ENCODE data around the gene FAM184A.
"Not testable (repeated sequence)": the region's sequence is repeated elsewhere in the genome, so short reads cannot be mapped to it uniquely, and the experiment has no call there.

Gene FAM184A

DNA sequence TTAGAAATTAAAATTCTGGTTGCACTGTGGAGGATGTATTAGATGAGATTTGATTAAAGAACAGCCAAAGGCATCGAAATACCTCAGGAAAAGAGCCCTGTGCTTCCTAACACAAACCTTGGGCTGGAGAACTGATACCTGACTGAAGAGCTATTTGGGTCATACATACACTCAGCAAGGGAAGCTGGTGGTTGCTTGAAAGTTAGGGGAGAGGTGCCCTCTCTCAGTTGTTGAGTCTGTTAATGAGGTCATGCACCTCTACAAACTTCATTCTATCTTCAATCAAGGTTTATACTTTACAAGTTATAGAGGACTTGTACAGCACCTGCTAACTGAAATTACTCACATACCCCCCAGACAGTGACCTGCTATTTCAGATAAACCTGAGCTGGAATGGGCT, 25.5 kb downstream of the FAM184A start:
- DNase-seq = no peak

GRCh38 chr6:119052292-119052889, 26.1 kb downstream of the FAM184A start:
- no peak for DNase-seq

DNA sequence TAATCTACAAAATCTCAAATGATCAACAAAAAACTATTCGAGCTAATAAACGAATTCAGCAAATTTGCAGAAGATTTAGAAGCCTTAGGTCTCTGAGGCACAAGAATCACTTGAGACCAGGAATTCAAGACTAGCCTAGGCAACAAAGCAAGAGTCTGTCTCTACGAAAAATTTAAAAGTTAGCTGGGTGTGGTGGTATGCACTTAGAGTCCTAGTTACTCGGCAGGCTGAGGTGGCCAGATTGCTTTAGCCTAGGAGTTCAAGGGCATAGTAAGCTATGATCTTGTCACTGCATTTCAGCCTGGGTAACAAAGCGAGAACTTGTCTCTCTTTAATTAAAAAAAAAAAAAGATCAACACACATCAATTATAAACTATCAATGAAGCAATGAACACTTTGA, 34.2 kb downstream of the FAM184A start:
- DNase-seq = no peak

- no peak for DNase-seq
Observed at GRCh38 chr6:119043783-119044182, 34.7 kb downstream of the FAM184A start.

GRCh38 chr6:119043265-119043664, 35.2 kb downstream of the FAM184A start:
- DNase-seq = no peak

GRCh38 chr6:119040636-119041035, 37.8 kb downstream of the FAM184A start:
- no peak for DNase-seq

DNA sequence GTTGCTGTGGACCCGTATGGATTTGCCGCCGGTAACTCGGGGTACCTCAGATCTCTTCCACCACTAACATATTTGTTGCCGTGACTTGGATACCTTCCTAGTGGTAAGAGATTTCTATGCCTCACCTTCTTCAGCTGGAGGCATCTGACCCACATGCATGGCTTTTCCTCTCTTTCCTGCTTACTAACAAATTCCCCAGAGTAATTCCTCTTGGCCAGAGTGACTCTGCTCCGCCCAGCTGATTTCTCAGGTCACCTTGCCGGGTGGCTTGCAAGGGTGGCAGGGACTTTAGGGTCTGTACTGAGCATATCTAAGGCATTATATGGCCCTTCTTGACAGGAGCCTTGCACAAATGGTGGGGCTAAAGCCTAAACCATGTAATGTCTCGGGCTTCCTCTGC, 38.2 kb downstream of the FAM184A start:
- no peak for DNase-seq

- DNase-seq = peak in 1 of 2 experiments; percentile 46
Observed at GRCh38 chr6:119037941-119038623, 40.4 kb downstream of the FAM184A start.

DNA sequence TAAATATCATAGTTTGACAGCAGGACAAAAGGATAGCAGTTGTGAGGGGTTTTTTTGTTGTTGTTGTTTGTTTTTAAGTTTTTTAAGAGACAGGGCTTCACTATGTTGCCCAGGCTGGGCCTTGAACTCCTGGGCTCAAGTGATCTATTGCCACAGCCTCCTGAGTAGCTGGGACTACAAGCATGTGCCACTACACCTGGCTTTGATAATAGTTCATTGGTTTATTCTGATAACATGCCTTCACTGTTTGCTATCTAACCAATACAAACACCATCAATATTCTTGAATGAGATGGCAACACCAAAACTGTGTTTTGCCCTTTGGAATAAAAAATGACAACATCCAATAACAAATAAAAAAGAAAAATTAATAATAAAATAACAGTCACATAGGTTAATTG, 41.2 kb downstream of the FAM184A start:
- no peak for DNase-seq

- no peak for DNase-seq
Observed at GRCh38 chr6:119036081-119036480, 42.4 kb downstream of the FAM184A start.

- peak in 1 of 2 experiments; percentile 21 for DNase-seq
Observed at GRCh38 chr6:119035459-119035858, 43.0 kb downstream of the FAM184A start.

DNA sequence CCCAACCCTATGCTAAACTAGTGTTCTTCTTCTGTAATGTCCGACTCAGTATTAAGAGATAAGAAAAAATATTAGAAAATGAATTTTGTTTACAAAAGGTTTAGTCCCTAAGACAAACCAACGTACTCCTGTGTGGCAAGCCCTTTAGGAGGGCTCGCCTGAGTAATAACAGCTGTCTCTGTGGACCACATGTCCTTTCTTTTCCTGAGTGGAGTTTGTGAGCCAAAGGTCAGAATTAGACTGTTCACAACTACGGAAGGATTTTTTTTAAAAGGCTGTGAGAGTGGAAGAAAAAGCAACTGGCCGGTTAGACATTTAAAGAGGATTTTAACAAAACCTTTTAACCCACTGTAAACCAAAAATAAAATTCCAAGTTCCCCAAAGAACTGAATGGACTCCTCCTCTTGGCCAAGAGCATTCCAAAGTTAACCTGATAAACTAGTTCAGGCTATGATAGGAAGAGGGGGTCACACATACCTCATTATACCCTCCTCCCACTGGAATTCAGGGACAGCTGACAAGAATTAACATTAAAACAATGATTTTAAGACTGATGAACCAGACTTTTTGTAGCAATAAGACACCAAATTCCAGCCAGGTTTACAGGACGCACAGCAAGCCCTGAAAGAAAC, 43.5 kb downstream of the FAM184A start:
- DNase-seq = peak in 1 of 2 experiments; percentile 47

DNA sequence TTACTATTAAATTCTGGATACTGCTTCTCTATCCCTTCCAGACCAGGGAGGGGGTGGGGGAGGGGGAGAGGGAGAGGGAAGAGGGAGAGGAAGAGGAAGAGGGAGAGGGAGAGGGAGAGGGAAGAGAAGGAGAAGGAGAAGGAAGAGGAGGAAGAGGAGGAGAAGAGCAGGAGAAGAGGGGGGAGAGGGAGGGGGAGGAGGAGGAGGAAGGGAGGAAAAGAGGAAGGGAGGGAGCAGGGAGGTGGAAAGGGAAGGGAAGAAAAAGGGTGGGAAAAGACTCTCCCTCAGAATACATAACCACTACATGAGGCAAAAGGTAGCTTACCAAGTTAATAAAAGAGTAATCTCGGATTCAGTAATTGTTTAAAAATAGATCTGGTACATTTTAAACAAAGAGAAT, 46.0 kb downstream of the FAM184A start:
- DNase-seq = no peak

GRCh38 chr6:119030759-119031158, 47.7 kb downstream of the FAM184A start:
- no peak for DNase-seq

- peak in 1 of 2 experiments; percentile 39 for DNase-seq
Observed at GRCh38 chr6:119028091-119028490, 50.4 kb downstream of the FAM184A start.

DNA sequence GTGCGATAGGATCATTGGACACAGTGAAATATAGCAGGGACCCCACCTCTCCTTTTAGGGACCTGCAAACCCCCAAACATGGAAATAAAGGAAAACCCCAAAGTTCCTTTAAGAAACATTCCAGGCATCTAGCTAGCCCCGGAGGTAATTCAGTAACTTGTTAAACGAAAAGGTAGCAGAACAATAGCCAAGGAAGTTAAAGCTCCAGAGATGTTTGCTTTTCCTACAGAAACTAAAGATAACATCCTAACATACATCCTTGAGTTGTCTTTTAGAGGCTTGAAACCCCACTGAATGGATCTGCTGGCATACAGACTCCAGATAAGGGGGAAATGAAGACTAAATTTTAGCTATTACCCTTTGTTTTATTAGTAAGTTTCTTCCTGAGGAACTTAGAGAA, 51.0 kb downstream of the FAM184A start:
- DNase-seq = no peak

DNA sequence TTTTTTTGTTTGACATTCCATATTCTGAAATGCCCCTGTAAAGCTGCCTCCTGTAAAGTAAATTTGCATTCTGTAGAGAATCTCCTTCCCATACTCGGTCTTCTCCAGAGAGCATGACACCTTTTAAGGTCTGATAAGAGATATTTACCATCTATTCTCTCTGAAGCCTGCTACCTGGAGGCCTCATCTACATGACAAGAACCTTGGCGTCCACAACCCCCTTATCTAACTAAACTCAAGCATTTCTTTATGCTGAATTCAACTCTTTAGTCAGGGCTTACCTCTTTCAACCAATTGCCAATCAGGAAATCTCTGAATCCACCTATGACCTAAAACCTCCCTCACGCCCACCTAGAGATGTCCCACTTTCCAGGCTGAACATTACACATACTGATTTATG, 51.6 kb downstream of the FAM184A start:
- DNase-seq = no peak

GRCh38 chr6:119025793-119026192, 52.7 kb downstream of the FAM184A start:
- DNase-seq = no peak

DNA sequence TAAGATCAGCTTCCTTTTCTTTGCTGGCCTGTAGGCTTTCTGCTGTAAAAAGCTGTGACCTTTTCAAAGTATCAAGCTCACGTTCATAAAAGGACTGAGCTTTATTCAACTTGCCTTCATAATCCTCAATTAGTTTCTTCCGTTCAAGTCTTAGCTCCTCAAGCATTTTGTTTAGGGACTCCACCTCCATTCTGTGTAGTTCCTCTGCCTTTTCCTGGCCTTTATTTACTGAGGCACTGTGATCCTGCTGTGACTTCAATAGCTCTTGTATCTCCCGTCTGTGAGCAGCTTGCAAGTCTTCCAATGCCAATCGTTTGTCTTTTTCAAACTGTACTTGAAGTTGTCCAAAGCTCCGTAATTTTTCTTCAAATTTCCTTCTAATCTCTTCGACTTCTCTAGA, 54.4 kb downstream of the FAM184A start:
- DNase-seq = no peak

DNA sequence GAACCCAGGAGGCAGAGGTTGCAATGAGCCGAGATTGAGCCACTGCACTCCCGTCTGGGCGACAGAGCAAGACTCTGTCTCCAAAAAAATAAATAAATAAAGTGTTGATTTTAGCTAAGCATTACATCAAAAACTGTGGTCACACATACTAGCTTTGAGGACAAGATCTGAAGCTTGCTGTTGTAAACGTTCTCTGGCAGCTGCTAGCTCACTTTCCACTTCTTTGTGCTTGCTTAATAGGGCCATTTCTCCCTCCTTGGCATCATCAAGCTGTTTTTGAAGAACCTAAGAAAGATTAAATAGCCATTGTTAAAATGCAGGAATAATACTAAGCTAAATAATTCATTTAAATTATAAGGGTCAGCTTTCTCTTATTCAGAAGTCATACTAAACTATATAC, 55.7 kb downstream of the FAM184A start:
- no peak for DNase-seq

DNA sequence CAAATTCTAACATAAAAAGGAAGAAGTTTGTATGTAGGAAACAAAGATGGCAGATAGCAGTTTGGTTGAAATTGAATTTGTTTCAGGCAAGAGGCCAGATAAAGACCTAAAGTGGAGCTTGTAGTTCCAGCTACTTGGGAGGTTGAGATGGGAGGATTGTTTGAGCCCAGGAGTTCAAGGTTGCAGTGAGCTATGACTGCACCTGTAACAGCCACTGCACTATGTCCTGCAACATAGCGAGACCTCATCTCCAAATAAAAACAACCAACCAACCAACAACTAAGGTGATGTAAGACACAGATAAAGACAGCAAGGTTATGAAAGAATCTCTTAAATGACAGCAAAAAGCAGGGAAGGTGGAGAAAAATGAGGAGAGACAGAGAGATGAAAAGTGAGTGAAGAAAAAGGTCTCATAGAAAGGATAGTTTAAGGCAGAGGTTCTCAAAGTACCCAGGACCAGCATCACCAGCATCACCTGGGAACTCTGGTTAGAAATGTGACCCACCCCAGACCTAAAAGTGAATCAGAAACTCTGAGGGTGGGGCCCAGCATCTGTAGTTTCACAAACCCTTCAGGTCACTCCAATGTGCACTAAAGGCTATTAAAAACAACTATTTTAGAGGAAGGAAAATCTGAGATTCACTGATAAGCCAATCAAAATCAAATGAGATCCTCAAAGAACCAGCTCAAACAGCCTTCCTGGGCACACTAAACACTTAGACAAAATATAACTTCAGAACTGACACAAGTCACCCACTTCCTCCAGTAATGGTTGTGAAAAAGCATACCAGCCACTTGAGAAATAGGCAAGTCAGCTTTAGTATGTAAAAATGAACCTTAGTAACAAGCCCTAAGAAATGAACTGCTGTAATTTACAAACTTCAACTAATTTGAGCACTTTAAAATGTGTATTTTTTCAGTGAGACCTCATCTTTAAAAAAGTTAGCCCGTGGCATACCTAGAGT, 57.6 kb downstream of the FAM184A start:
- DNase-seq = no peak

GRCh38 chr6:119015165-119015564, 63.3 kb downstream of the FAM184A start:
- DNase-seq = not testable (repeated sequence)

- no peak for DNase-seq
Observed at GRCh38 chr6:119012521-119012920, 65.9 kb downstream of the FAM184A start.

Data from NCI-H524 (cell line).